Suprapubic skin (tissue), 4 donors: ENCODE measurements around the gene UBN1. TPM values are rescaled to one million over a fixed set of nuclear protein-coding genes. Genes with fewer than 3 reads are reported as not detected.

Experiments used
- DNase-seq, 2 donors: peaks; one replicate each; pipeline ENCODE4 v3.0.0-alpha.2; 2019; ENCODE audit warnings: low spot score in 2 of 2
- H3K27ac ChIP-seq: fragments of 200-600 bp; sonication (generic); one replicate; pipeline ENCODE4 v1.5.1; 2019
- H3K27me3 ChIP-seq: fragments of 200-600 bp; sonication (generic); one replicate; pipeline ENCODE4 v1.5.1; 2019
- H3K36me3 ChIP-seq: fragments of 200-600 bp; sonication (generic); one replicate; pipeline ENCODE4 v1.5.1; 2019
- H3K4me1 ChIP-seq: fragments of 200-600 bp; sonication (generic); one replicate; pipeline ENCODE4 v1.5.1; 2019
- H3K4me3 ChIP-seq: fragments of 200-600 bp; sonication (generic); one replicate; pipeline ENCODE4 v1.5.1; 2019; ENCODE audit warnings: mild to moderate bottlenecking
- H3K9me3 ChIP-seq: fragments of 200-600 bp; sonication (generic); one replicate; pipeline ENCODE4 v1.5.1; 2019
- CTCF ChIP-seq, 2 donors: fragments of 200-600 bp in 1 of 2; fragments of 450-650 bp in 1 of 2; sonication (generic) in 1 of 2; IDR thresholded peaks; one replicate each; pipeline ENCODE4 v1.5.1; 2016 to 2019; ENCODE audit warnings: antibody characterized with exemption in 2 of 2, mild to moderate bottlenecking in 1 of 2, moderate library complexity in 1 of 2
- EP300 ChIP-seq: sonication (generic); formaldehyde crosslinking; IDR thresholded peaks from one replicate; pipeline ENCODE4 v1.6.1; 2017; ENCODE audit warnings: antibody characterized with exemption
- POLR2A ChIP-seq, 2 donors: fragments of 450-650 bp; IDR thresholded peaks; one replicate each; pipeline ENCODE4 v1.6.1; 2017; ENCODE audit warnings: antibody characterized with exemption in 2 of 2, mild to moderate bottlenecking in 2 of 2, moderate library complexity in 2 of 2
- POLR2AphosphoS5 ChIP-seq, 3 donors: sonication (generic); formaldehyde crosslinking; IDR thresholded peaks; one replicate each; pipeline ENCODE4 v1.6.1; 2017; ENCODE audit warnings: antibody characterized with exemption in 3 of 3
- WGBS: methylation state at CpG from one replicate; pipeline ENCODE4 v1.1.5; 2018; 5-methylcytosine and 5-hydroxymethylcytosine counted together
- total RNA-seq, 4 donors: library from RNA; depleted of rRNA; stranded (reverse); fragments of >200 nt; gene quantifications; one replicate each; pipeline ENCODE4 v1.1.0, GENCODE V29; 2016

The UBN1 gene
- total RNA-seq, 4 donors from 2014 or later = 25.7 to 43.9 (median 38.6) TPM

- DNase-seq = no peak
- Histone ChIP-seq H3K4me1 (peaks cover 21% of the 10 kb centered on the region), H3K27ac (no peak overlapping the region), H3K4me3 (no peak overlapping the region), H3K27me3 (no peaks in the 10 kb centered on the region), H3K36me3 (peaks cover 46% of the 10 kb centered on the region), H3K9me3 (no peaks in the 10 kb centered on the region)
- no peak for TF ChIP-seq POLR2AphosphoS5 (IDR thresholded peaks at IDR 0.05)
- no peak for TF ChIP-seq POLR2A (IDR thresholded peaks at IDR 0.05)
- no peak for TF ChIP-seq EP300
- TF ChIP-seq CTCF (IDR thresholded peaks at IDR 0.05) = no peak
- 90% methylated on average over 7 of the region's 7 CpGs for WGBS
These were observed 21.3 kb downstream of the UBN1 start for GRCh38 chr16:4868535-4868934.

GRCh38 chr16:4869147-4869805, 22.0 kb downstream of the UBN1 start:
- peak in 1 of 2 donors; percentile 73 for DNase-seq
- no peak overlapping the region for H3K4me3 ChIP-seq
- H3K27me3 ChIP-seq = no peaks in the 10 kb centered on the region
- no peaks in the 10 kb centered on the region for H3K9me3 ChIP-seq
- 65% methylated on average over 13 of the region's 13 CpGs for WGBS
- peaks cover 46% of the 10 kb centered on the region for H3K36me3 ChIP-seq
- H3K27ac ChIP-seq = peak overlapping the region; percentile 40
- peaks cover 19% of the 10 kb centered on the region for H3K4me1 ChIP-seq
- TF ChIP-seq POLR2AphosphoS5 (IDR thresholded peaks at IDR 0.05) = no peak
- no peak for TF ChIP-seq CTCF (IDR thresholded peaks at IDR 0.05)

- TF ChIP-seq CTCF (IDR thresholded peaks at IDR 0.05) = no peak
- TF ChIP-seq EP300 = no peak
- no peak for TF ChIP-seq POLR2A (IDR thresholded peaks at IDR 0.05)
- no peak for TF ChIP-seq POLR2AphosphoS5 (IDR thresholded peaks at IDR 0.05)
These were observed 22.9 kb downstream of the UBN1 start for GRCh38 chr16:4870138-4870671.

GRCh38 chr16:4871071-4871470, 23.8 kb downstream of the UBN1 start:
- WGBS = 65% methylated on average over 4 of the region's 4 CpGs
- no peak overlapping the region for H3K27ac ChIP-seq
- H3K4me3 ChIP-seq = no peak overlapping the region
- TF ChIP-seq CTCF (IDR thresholded peaks at IDR 0.05) (no peak), POLR2AphosphoS5 (IDR thresholded peaks at IDR 0.05) (no peak), EP300 (no peak), POLR2A (IDR thresholded peaks at IDR 0.05) (no peak)
- no peaks in the 10 kb centered on the region for H3K27me3 ChIP-seq
- no peaks in the 10 kb centered on the region for H3K9me3 ChIP-seq
- DNase-seq = peak in 1 of 2 donors; percentile 59
- peaks cover 19% of the 10 kb centered on the region for H3K4me1 ChIP-seq
- H3K36me3 ChIP-seq = peaks cover 62% of the 10 kb centered on the region

More at GRCh38 chr16:4870138-4870671, 22.9 kb downstream of the UBN1 start:
- no peak overlapping the region for H3K4me3 ChIP-seq
- 80% methylated on average over 17 of the region's 21 CpGs for WGBS
- H3K9me3 ChIP-seq = no peaks in the 10 kb centered on the region
- no peak overlapping the region for H3K27ac ChIP-seq
- peaks cover 54% of the 10 kb centered on the region for H3K36me3 ChIP-seq
- H3K4me1 ChIP-seq = peaks cover 19% of the 10 kb centered on the region
- no peaks in the 10 kb centered on the region for H3K27me3 ChIP-seq
- peak in 1 of 2 donors; percentile 72 for DNase-seq

GRCh38 chr16:4873091-4873490, 25.8 kb downstream of the UBN1 start:
- Histone ChIP-seq H3K9me3 (no peaks in the 10 kb centered on the region), H3K4me3 (no peak overlapping the region), H3K36me3 (peaks cover 82% of the 10 kb centered on the region), H3K27me3 (no peaks in the 10 kb centered on the region), H3K27ac (no peak overlapping the region), H3K4me1 (peaks cover 25% of the 10 kb centered on the region)
- TF ChIP-seq EP300 (no peak), POLR2A (IDR thresholded peaks at IDR 0.05) (no peak), POLR2AphosphoS5 (IDR thresholded peaks at IDR 0.05) (no peak), CTCF (IDR thresholded peaks at IDR 0.05) (no peak)
- 91% methylated on average over 3 of the region's 3 CpGs for WGBS
- peak in 1 of 2 donors; percentile 48 for DNase-seq
